Liver (tissue), 3 donors: ENCODE results near the gene PEX6.

Source experiments
- CTCF ChIP-seq: fragments of 150-350 bp; IDR thresholded peaks from 2 replicates; pipeline ENCODE4 v1.5.1; 2017; ENCODE audit warnings: improper control_type of control experiment, low read depth, low read length; ENCODE audit not compliant: missing input control
- FOXA1 ChIP-seq: IDR thresholded peaks from 2 replicates; pipeline ENCODE4 v1.6.1; 2016; ENCODE audit warnings: antibody characterized with exemption
- GABPA ChIP-seq, 2 donors: IDR thresholded peaks in 1 of 2; conservative IDR thresholded peaks in 1 of 2; 2 replicates each; pipeline ENCODE4 v1.6.1; 2016; ENCODE audit warnings: antibody characterized with exemption in 2 of 2, mild to moderate bottlenecking in 1 of 2, moderate library complexity in 1 of 2
- JUND ChIP-seq, 2 donors: IDR thresholded peaks; 2 replicates each; pipeline ENCODE4 v1.6.1; 2016; ENCODE audit warnings: antibody characterized with exemption in 2 of 2
- MAX ChIP-seq: IDR thresholded peaks from 2 replicates; pipeline ENCODE4 v1.6.1; 2016; ENCODE audit warnings: antibody characterized with exemption
- NR2F2 ChIP-seq: IDR thresholded peaks from 2 replicates; pipeline ENCODE4 v1.6.1; 2016; ENCODE audit warnings: antibody characterized with exemption
- RAD21 ChIP-seq, 2 donors: IDR thresholded peaks; 2 replicates each; pipeline ENCODE4 v1.6.1; 2016; ENCODE audit warnings: antibody characterized with exemption in 2 of 2, mild to moderate bottlenecking in 2 of 2
- SP1 ChIP-seq: IDR thresholded peaks from 2 replicates; pipeline ENCODE4 v1.6.1; 2018; ENCODE audit warnings: antibody characterized with exemption, mild to moderate bottlenecking
- TAF1 ChIP-seq: conservative IDR thresholded peaks from 2 replicates; pipeline ENCODE4 v1.6.1; 2016; ENCODE audit warnings: antibody characterized with exemption, mild to moderate bottlenecking
- ZBTB33 ChIP-seq: IDR thresholded peaks from 2 replicates; pipeline ENCODE4 v1.6.1; 2016; ENCODE audit warnings: antibody characterized with exemption
- donor health status: healthy.
- donor health status: healthy.

GRCh38 chr6:43020052-43020705, 41.2 kb upstream of the PEX6 start:
- TF ChIP-seq CTCF (no peak), RAD21 (IDR thresholded peaks at IDR 0.05) (no peak), ZBTB33 (no peak), SP1 (no peak), NR2F2 (no peak), TAF1 (no peak), MAX (no peak), GABPA (IDR thresholded peaks at IDR 0.05 in 1 of 2, conservative IDR thresholded peaks at IDR 0.05 in 1 of 2) (no peak), JUND (IDR thresholded peaks at IDR 0.05) (no peak), FOXA1 (no peak)
